ENCODE measurements around the gene TRPM5.

Gene TRPM5

DNA sequence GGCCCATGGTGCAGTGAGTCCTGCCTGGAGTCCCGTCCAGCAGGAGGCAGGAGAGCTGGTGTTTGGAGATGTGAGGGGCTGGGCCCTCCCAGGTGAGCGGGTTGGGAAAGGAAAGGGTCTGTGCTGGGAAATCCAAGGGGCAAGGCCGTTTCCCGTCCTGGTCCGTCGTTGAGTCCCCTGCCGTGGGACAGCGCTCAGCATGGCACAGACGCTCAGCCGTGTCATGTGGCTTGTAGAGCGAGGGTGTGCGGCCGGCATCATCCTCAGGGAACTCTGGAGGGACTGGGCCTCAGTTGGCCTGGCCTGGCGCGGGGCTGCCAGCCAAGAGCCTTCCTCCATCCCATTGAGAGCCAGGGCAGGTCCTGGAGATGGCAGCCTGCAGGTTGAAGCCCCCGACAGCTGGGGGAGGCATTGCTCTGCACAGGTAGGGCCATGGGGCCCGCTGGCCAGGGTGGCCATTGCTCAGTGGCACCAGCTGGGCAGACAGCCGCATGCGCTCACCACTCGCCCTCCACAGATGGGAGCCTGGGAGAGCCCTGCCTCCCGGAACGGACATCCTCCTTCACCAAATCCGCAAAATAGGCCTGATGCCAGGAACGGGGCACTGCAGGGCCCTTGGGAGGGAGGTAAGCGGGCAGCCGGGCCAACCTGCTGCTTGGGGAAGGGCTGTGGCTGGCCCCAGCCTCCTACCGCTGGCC lies 29.2 kb upstream of the TRPM5 start:
- H3K4me3 ChIP-seq (ENCODE audit: low read depth, low read length) = no peak overlapping the region
- TF ChIP-seq, protein P1, sequence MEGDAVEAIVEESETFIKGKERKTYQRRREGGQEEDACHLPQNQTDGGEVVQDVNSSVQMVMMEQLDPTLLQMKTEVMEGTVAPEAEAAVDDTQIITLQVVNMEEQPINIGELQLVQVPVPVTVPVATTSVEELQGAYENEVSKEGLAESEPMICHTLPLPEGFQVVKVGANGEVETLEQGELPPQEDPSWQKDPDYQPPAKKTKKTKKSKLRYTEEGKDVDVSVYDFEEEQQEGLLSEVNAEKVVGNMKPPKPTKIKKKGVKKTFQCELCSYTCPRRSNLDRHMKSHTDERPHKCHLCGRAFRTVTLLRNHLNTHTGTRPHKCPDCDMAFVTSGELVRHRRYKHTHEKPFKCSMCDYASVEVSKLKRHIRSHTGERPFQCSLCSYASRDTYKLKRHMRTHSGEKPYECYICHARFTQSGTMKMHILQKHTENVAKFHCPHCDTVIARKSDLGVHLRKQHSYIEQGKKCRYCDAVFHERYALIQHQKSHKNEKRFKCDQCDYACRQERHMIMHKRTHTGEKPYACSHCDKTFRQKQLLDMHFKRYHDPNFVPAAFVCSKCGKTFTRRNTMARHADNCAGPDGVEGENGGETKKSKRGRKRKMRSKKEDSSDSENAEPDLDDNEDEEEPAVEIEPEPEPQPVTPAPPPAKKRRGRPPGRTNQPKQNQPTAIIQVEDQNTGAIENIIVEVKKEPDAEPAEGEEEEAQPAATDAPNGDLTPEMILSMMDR (IDR thresholded peaks at IDR 0.05; ENCODE audit: low read depth, low read length) = no peak

DNA sequence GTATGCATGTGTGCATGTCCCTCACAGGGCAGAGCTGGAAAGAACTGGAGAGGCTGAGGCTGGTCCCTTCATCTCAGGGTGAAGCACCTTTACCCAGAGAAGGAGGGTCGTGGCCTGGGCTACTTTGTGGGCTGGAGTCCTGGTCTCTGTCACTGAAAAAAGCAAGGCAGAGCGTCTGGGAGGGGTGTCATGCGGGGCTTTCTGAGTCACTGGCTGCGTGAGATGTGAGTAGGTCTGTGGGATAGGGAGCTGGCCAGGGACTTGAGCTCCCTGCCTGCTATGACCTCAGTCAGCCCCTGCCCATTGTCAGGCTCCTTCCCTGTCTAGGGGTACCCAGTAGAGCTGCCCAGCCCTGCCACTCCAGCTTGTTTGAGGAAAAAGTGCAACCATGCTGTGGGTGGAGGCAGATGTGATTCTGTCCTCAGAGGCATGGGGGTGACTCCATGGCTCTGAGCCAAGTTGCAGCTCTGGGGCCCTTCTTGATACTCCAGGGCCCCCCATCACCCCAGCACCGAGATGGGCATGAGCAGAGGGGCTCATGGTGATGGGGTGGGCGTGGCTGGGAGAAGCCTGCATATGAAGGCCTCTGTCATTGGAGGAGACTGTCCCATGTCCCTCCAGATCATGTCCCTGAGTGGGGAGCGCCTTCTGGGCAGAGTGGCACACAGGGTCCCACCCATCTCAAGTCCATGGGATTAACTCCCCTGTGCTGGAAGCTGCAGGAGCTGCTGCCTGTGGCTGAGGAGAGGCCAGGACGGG lies 28.3 kb upstream of the TRPM5 start:
- TF ChIP-seq, protein P1 (IDR thresholded peaks at IDR 0.05; ENCODE audit: low read depth, low read length) = no peak
- H3K4me3 ChIP-seq (ENCODE audit: low read depth, low read length) = no peak overlapping the region

DNA sequence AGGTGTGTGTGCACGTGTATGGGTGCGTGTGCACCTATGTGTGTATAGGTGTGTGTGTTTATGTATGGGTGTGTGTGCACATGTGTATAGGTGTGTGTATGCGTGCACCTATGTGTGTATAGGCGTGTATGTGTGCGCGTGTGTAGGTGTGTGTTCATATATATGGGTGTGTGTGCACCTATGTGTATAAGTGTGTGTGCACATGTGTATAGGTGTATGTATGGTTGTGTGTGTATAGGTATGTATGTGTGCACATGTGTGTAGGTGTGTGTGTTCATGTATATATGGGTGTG lies 27.4 kb upstream of the TRPM5 start:
- TF ChIP-seq, protein P1 (IDR thresholded peaks at IDR 0.05; ENCODE audit: low read depth, low read length) = no peak
- no peak overlapping the region for H3K4me3 ChIP-seq (ENCODE audit: low read depth, low read length)

DNA sequence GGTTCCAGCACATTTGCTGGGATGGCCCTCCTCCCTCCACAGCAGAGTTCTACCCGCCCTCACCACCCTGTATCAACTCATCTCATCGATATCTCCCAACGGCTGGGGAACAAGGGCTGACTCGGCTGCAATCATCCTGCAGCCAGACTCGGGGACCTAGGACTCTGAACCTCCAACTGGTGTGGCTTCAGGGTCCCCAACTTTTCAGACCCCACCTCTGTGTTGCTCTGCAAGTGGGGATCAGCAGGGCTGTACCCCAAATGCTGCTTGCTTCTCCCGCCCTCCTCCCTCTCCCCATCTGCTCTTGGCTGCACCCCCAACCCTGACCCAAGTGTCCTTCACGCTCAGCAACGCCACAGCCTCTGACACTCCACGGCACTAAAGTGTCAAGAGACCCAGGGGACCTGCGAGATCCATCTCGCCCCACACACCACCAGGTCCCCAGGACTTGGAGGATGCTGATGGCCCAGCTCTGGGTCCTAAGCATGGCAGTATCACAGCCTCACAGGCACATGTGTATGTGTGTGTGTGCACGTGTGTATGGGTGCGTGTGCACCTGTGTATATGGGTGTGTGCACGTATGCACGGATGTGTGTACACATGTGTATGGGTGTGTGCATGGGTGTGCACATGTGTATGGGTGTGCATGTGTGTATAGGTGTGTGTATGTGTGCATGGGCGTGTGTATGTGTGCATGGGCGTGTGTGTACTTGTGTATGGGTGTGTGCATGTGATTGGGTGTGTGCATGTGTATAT lies 26.9 kb upstream of the TRPM5 start:
- H3K4me3 ChIP-seq (ENCODE audit: low read depth, low read length) = no peak overlapping the region
- TF ChIP-seq, protein P1 (IDR thresholded peaks at IDR 0.05; ENCODE audit: low read depth, low read length) = no peak

DNA sequence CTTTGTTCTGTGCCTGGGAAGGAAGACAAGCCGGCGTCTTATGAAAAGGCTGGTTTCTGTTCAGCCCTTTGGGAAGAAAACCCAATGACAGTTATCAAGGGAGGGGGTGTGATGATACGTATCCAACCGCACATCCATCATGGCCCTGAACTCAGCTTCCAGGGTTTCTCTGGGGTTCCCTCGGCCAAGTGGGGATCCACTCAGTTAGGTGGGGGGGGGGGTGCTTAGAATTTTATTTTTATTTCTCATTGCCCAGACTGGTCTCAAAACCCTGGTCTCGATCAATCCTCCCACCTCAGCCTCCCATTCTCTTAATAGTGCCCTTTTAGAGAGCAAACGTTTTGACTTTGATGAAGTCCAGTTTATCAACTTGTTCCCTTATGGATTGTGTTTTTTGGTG lies 26.2 kb upstream of the TRPM5 start:
- TF ChIP-seq, protein P1 (IDR thresholded peaks at IDR 0.05; ENCODE audit: low read depth, low read length) = no peak
- H3K4me3 ChIP-seq (ENCODE audit: low read depth, low read length) = no peak overlapping the region

DNA sequence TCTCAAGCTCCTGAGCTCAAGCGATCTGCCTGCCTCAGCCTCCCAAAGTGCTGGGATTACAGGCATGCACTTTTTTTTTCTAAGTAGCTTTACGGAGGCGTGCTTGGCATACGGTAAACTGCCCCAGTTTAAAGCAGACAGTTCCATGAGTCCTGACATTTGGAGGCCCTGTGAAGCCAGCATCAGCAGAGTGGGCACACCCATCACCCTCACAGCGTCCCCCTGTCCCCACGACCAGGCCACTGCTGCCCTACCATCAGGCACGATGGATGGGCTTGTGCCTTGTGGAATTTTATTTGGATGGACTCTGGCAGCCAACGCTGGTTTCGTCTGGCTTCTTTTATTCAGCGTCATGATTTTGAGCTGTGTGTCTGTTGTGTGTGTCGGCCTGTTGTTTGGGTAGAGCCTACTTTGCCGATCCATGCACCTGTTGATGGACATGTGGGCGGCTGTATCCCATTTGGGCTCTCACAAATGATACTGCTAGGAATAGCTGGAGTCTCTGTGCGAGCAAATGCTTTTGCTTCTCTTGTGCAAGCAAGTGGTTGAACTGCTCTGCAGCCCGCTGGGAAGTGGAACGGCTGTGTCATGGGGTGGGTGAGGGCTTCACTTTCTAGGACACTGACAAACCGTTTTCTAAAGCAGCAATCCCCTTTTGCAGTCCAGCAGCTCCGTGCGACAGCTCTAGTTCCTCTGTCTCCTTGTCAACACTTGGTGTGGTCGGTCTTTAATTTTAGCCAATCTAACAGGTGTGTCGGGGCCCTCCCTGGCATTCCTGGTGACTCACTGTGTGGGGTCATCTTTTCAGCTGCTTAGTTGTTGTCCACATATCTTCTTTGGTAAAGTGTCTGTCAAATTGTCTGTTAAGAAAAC lies 24.3 kb upstream of the TRPM5 start:
- TF ChIP-seq, protein P1 (IDR thresholded peaks at IDR 0.05; ENCODE audit: low read depth, low read length) = no peak
- no peak overlapping the region for H3K4me3 ChIP-seq (ENCODE audit: low read depth, low read length)
